Measurements from ENCODE around the gene TREML2.
"Not testable (repeated sequence)": the region's sequence is repeated elsewhere in the genome, so short reads cannot be mapped to it uniquely, and the experiment has no call there.

The TREML2 gene

GRCh38 chr6:41209547-41210320 lies 8.8 kb upstream of the TREML2 start:
- FAIRE-seq (no peak), DNase-seq (ENCODE audit: low spot score) (no peak)

DNA sequence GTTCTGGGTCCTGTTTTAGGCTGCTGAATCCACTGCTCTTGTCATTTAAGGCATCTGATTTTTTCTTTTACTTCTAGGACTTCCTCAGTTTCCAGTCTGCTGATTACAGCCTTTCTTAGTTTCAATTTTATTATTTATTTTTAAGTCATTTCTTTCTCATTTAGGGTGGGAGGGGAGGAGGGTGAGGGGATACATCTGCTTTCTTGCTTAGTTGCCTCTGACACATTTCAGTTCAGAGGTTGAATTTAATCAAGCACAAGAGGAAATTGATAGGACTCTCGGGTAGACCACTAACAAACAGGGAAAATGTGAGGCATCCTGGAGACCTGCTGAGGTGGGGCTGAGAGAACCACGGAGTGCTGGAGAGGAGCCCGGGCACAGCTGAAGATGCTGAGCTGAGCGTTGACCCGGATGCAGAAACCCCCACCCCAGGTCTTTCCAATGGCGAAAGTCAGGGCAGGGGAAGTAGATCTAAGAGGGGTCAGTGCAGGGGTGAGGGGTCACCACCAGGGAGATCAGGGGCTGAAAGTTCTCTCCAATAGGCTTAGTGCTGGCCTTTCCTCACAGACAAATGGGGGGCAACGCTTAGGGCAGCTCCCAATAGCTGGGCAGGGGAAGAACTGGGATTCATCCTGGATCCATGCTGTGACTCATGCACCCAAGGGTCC lies 7.6 kb upstream of the TREML2 start:
- no peak for FAIRE-seq
- DNase-seq (ENCODE audit: low spot score), result no peak

DNA sequence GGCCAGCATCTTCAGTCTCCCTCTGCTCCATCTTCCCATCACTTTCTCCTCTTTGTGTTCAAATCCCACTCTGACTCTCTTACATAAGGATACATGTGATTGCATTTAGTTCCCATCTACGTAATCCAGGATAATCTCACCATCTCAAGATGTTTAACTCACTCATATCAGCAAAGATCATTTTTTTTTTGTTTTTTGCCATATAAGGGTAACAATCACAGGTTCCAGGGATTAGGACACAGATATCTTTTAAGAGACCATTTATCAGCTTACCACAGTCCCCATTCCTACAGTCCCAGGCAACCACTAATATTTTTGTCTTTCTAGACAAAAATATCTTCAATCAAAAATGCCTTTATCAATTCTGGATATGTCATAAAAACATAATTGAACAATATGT lies 3.2 kb upstream of the TREML2 start:
- FAIRE-seq, result no peak
- DNase-seq (ENCODE audit: low spot score), result no peak

DNA sequence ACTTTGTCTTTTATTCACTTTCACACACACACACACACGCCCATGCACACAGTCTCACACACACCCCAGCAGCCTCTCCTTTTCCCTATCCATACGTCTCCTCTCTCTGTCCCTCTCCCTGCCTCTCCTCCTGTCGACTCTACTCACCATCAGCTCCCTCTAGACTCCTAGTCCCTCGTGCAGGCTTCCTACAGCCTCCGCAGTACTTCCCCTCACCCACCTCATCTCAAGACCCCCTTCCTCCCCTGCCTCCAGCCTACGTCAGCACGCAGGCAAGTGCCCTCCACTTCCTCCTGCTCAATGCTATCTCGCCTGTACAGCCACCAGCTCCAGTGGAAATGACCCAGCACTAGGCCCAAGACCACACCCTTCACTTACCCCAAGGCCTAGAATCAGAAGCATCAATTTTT lies 820 bp upstream of the TREML2 start:
- DNase-seq (ENCODE audit: low spot score) (no peak), FAIRE-seq (no peak)

DNA sequence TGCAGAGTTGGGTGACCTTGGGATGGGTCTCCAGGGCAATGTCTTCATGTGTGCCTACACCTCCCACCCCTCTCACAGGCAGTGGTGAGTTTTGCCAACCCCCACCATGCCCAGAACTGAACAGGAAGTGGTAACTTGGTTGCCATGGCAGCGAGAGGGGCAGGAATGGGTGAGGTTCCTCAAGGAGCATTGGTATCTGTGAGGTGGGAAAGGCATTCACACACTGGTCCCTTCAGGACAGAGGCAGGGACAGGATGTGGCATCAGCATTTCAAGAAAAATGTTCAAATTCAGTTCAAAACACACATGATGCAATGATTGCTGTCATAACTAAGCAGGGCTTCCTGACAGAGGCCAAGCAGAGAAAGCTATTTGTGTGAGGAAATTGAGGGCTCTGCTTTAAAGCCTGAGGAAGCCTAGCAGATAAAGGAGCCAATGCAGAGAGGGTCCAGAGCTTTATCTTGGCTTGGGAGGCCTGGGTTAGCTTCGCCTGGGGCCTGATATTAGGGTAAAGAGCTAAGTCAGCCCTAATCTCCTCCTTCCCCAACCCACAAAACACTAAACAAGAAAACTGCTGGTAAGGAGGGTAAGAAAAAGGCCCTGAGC lies 551 bp downstream of the TREML2 start:
- DNase-seq (ENCODE audit: low spot score) (peak; percentile 73), FAIRE-seq (no peak)

DNA sequence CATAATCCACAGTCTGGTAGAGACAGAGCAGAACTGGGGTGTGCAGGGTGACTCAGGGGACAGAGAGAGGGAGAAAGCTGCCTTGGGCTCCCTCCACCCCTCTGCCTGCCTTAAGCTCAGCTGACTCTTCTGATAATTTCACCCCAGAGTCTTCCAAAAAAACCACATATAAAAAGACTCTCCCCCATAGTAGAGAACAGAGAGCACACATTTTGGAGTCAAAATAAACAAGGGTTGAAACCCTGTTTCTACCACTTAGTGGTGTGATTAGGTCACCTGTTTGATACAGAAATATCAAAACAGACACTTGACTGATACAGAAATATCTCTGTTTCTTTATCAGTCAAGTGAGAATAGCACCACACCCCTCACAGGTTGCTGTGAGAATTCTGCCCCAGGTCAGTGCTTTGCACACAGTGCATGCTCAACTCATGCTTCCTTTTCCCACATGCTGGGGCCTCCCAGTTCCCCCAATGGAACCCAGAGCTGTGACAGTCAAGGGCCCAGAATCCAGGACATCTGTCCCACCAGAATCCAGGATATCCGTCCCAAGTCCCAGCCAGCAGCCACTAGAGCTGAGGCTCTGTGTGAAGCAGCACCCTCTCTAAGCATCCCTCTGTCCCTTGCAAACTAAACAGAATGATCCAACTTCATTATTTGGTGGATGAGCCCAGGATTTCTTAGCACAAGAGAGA lies 1.2 kb downstream of the TREML2 start:
- FAIRE-seq (no peak), DNase-seq (ENCODE audit: low spot score) (peak; percentile 1)

GRCh38 chr6:41197234-41197633 lies 3.7 kb downstream of the TREML2 start:
- FAIRE-seq (no peak), DNase-seq (ENCODE audit: low spot score) (no peak)

DNA sequence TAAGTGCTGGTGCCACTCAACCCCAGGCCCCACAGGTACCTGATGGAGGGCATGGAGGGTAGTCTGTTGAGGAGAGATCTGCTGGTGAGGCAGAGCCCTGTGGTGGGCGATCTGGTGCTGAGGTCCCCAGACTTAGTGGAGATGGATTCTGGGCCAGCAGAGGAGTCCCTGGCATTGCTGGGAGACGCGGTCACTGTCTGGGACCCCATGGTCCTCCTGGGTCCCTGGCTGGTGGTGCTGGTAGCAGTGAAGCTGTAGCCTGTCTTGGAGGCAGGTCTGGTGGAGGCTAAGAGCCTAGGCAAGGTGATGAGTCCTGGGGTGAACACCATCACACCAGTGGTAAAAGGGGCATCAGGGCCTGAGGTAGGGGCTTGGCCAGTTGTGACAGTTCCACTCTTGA lies 6.6 kb downstream of the TREML2 start:
- FAIRE-seq, result no peak
- no peak for DNase-seq (ENCODE audit: low spot score)

- FAIRE-seq, result no peak
- no peak for DNase-seq (ENCODE audit: low spot score)
Measured at GRCh38 chr6:41193884-41194283, 7.1 kb downstream of the TREML2 start.

DNA sequence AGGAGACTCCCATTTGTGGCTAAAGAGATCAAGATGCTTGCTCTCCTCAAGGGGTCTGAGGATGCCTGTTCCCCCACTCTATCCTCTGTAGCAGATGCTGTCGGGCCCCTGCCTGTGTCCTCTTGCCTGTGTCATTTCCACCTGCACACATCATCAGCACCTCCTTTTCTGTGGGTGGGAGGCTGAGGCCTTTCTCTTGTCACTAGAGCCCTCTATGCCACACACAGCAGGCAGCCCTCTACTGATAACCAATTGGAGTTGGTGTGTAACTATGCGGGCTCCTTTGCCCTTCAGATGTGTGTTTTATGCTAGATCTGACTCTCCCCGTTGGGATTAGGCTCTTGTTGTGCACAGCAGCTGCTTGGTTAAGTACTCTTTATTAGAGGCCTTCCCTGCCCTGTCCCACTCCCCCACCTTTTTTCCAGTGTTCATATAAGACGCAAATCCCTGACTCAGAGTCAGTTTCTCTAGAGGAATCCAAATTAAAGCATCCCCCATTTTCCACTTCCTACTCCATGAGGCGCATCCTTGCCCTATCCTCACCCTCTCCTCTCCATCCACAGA lies 7.7 kb downstream of the TREML2 start:
- no peak for DNase-seq (ENCODE audit: low spot score)
- FAIRE-seq, result no peak

DNA sequence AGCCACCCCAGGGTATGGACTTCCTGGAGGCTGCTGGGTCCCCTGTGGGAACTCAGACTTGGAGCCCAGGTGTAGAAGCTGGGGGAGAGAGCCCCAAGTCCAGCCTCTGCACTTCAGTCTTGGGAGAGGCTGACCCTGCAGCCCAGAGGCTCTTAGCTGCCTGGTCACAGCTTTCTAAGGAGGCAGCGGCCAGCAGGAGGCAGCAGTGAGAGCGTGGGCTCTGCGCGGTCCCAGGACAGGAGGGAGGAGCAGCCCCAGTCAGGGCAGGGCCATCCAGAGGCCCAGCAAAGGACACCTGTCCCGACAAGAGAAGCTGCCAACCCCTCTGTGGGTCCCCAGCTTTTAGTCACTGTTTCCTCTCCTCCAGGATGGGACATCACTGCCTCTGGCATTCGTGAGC lies 9.4 kb downstream of the TREML2 start:
- no peak for DNase-seq (ENCODE audit: low spot score)
- no peak for FAIRE-seq

- FAIRE-seq, result no peak
- no peak for DNase-seq (ENCODE audit: low spot score)
Measured at GRCh38 chr6:41190791-41191190, 10.2 kb downstream of the TREML2 start.

DNA sequence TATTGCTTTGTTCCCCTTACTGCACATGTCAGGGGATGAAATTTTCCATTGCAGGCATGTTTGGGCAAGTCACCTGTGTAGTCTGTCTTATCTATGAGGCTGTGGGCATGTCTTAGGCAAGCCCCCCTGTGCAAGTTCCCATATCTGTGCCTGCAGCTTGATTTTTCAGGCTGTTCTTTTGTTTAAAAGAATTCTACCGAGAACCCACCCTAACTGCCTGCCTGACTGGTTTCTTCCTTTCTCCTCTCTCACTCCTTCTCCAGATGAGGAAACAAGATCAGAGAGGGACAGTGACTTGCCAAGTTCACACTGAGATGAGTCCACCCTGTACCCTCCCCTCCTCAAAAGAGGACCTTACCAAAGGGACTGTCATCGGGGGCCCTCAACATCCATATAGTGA lies 11.0 kb downstream of the TREML2 start:
- FAIRE-seq (no peak), DNase-seq (ENCODE audit: low spot score) (no peak)

GRCh38 chr6:41189046-41189445 lies 11.9 kb downstream of the TREML2 start:
- not testable (repeated sequence) for DNase-seq (ENCODE audit: low spot score); FAIRE-seq

- FAIRE-seq, result no peak
- DNase-seq (ENCODE audit: low spot score), result no peak
Measured at GRCh38 chr6:41187924-41188886, 12.7 kb downstream of the TREML2 start.

DNA sequence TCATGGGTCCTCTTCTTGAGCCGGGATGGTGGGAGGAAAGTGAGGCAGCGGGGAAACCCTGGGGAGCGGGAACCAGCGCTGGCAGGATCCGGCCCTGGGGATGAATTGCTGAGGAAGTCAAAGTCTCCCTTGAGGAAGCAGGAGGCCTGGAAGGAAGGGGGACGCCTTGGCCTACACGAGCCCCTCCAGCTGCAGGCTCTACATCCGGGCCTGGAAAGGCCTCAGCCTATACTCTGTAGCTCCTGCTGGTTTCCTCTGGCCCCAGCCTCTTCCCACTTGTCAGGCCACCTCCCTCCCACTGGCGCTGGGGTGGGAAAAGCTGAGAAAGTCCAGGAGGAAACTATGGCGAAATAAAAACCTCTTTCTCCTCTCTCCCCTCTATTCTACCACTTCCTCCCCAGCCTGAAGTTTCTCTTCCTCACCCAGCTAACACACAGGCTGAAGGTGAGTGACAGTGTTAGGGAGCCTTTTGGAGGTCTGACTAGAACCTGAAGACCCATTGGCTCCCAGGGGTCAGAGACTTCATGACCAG lies 14.9 kb downstream of the TREML2 start:
- no peak for FAIRE-seq
- DNase-seq (ENCODE audit: low spot score), result no peak

DNA sequence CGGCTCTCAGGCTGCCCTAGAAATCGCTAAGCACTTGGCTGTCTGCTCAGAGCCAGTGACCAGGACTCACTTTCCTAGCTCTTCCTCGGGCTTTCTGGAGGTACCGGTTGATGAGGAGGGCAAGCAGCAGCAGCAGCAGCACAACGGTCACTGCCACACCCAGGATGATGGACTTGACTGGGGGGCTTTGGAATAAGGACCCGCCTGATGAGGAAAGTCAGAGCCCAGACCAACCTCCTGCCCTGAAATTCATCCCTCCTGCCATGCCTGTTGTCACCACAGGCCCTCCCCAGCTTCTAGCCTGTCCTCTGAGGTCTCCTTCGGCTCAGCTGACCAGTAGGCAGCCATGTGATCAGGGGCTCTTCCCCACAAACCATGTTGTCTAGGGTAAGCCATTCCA lies 16.2 kb downstream of the TREML2 start:
- no peak for FAIRE-seq
- no peak for DNase-seq (ENCODE audit: low spot score)

DNA sequence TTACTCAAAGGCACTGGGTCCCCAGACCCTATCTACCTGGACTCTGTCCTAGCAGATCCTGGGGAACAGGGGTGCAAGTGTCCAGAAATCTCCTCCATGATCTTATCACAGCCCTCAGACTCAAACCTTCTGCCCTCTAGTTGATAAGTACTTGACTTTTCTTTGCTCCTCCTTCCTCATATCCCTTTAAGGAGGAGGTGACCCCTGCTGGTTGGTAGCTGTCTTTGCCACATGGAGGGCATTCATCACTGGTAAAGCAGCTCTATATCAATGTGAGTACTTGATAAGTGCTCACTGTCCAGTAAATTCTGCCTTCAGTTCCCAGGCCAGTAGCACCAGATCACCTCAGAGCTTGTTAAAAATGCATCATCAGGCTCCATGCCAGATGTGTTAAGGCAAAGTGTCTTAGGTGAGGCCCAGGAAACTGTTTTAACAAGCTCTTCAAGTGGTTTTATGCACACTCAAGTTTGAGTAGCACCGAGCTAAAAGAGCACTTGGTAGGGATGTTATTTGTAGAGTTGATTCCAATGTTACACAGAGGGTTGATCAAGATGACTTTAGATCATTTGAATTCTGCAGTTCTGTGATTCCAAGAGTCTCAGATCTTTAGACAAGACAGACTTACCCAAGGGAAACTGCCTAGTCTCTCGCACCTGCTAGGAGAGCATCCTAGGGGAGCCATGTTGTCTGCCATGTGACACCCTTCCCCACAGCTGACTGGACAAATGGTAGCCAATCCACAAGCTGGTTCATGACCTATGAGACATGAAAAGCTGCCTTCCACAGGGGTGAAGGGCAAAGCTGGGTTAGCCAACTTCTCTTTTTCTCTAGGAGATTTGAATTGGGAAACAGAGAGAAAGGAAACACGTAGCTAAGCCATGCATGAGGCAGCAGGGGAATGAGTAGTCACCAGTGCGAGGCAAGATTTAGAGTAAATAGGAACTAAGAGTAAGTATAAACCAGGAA lies 18.6 kb downstream of the TREML2 start:
- no peak for FAIRE-seq
- peak; percentile 42 for DNase-seq (ENCODE audit: low spot score)

DNA sequence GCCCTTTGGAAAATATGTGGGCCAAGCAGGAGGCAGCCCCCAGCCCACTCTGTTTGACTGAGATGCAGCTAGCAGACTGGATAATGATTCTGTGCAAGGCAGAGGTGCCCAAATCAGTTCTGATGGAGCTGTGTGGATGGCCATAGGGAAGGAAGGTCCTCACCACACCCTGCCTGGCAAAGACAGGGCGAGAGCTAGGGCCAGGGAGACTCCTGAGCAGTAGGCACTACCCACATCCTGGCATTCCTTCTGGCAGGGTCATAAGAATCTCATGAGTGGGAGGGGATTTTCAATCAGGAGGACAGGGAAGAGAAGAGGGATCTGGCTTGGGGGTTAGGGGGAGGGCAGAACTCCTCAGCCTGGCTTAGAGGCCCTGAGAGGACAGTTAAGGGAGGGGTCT lies 19.4 kb downstream of the TREML2 start:
- FAIRE-seq, result no peak
- DNase-seq (ENCODE audit: low spot score), result no peak

Measured in urothelium cell line (cell line).